CD14-positive monocyte (primary cell): Measurements from ENCODE around the gene ZNF385D. TPM values are rescaled to one million over a fixed set of nuclear protein-coding genes. Genes with fewer than 3 reads are reported as not detected.

Experiments
- DNase-seq, 3 donors: peaks; one replicate each; pipeline ENCODE4 v3.0.0-alpha.2; 2011 to 2022
- H2AFZ ChIP-seq: 2 replicates; pipeline ENCODE4 v1.6.0; 2012; ENCODE audit warnings: mild to moderate bottlenecking, low read depth, low read length, inconsistent platforms; ENCODE audit not compliant: insufficient read depth, poor library complexity, severe bottlenecking
- H3K27ac ChIP-seq, 2 donors: 1 replicate in 1 of 2; 2 replicates in 1 of 2; pipeline ENCODE4 v1.5.1; 2012 to 2013; ENCODE audit warnings: low read length in 2 of 2, control low read depth in 1 of 2, inconsistent platforms in 1 of 2, low read depth in 1 of 2, mild to moderate bottlenecking in 1 of 2
- H3K27me3 ChIP-seq, 2 donors: one replicate each; pipeline versions ENCODE4 v1.6.0 to v1.6.1; 2011 to 2013; ENCODE audit warnings: low read length in 2 of 2; ENCODE audit not compliant: control insufficient read depth in 2 of 2, insufficient read depth in 2 of 2
- H3K36me3 ChIP-seq, 2 donors: replicated peaks in 1 of 2; 1 replicate in 1 of 2; 2 replicates in 1 of 2; pipeline versions ENCODE4 v1.5.1 to v1.6.1; 2012 to 2013; ENCODE audit warnings: low read length in 2 of 2, control low read depth in 1 of 2, inconsistent platforms in 1 of 2, mild to moderate bottlenecking in 1 of 2; ENCODE audit not compliant: insufficient read depth in 2 of 2, control insufficient read depth in 1 of 2
- H3K4me1 ChIP-seq, 2 donors: 1 replicate in 1 of 2; 2 replicates in 1 of 2; pipeline versions ENCODE4 v1.5.1 to v1.6.1; 2012 to 2013; ENCODE audit warnings: low read length in 2 of 2, control low read depth in 1 of 2, inconsistent platforms in 1 of 2, mild to moderate bottlenecking in 1 of 2, moderate library complexity in 1 of 2; ENCODE audit not compliant: insufficient read depth in 2 of 2, control insufficient read depth in 1 of 2
- H3K4me2 ChIP-seq: replicated peaks from 2 replicates; pipeline ENCODE3; 2012; ENCODE audit warnings: low read length, moderate library complexity, mild to moderate bottlenecking; ENCODE audit not compliant: poor library complexity, severe bottlenecking; ENCODE audit errors: extremely low read depth
- H3K4me3 ChIP-seq, 3 experiments: fragments of 200-600 bp in 1 of 3; sonication (generic) in 1 of 3; replicated peaks in 1 of 3; 1 replicate in 2 of 3; 2 replicates in 1 of 3; pipeline ENCODE4 v1.5.1; 2011 to 2013; ENCODE audit warnings: low read length in 3 of 3, mild to moderate bottlenecking in 3 of 3, control low read depth in 2 of 3, low read depth in 2 of 3, inconsistent platforms in 1 of 3, moderate library complexity in 1 of 3
- H3K79me2 ChIP-seq: 2 replicates; pipeline ENCODE4 v1.6.0; 2012; ENCODE audit warnings: mild to moderate bottlenecking, control low read depth, inconsistent platforms, low read length, moderate library complexity; ENCODE audit not compliant: insufficient read depth
- H3K9ac ChIP-seq: 2 replicates; pipeline ENCODE4 v1.6.0; 2017; ENCODE audit warnings: low read length, mild to moderate bottlenecking; ENCODE audit not compliant: insufficient read depth, poor library complexity, severe bottlenecking
- H3K9me3 ChIP-seq, 2 donors: replicated peaks in 1 of 2; 1 replicate in 1 of 2; 2 replicates in 1 of 2; pipeline versions ENCODE4 v1.5.1 to v1.6.1; 2012 to 2013; ENCODE audit warnings: low read length in 2 of 2, control low read depth in 1 of 2; ENCODE audit not compliant: control insufficient read depth in 1 of 2, insufficient read depth in 1 of 2
- H4K20me1 ChIP-seq: 2 replicates; pipeline ENCODE4 v1.6.0; 2012; ENCODE audit warnings: mild to moderate bottlenecking, low read length, control low read depth, moderate library complexity; ENCODE audit not compliant: insufficient read depth
- H3K27ac Mint-ChIP-seq, 7 donors: one replicate each; pipeline ENCODE4 v1.8.0; 2020; ENCODE audit warnings: mild to moderate bottlenecking in 7 of 7, mixed read lengths in 7 of 7, moderate library complexity in 6 of 7, inconsistent platforms in 2 of 7
- H3K27me3 Mint-ChIP-seq, 3 donors: one replicate each; pipeline ENCODE4 v1.8.0; 2021 to 2022; ENCODE audit warnings: low read depth in 3 of 3, mild to moderate bottlenecking in 3 of 3, mixed read lengths in 3 of 3, moderate library complexity in 3 of 3, inconsistent platforms in 1 of 3
- H3K36me3 Mint-ChIP-seq, 2 donors: one replicate each; pipeline ENCODE4 v1.8.0; 2020; ENCODE audit warnings: mixed read lengths in 2 of 2, inconsistent platforms in 1 of 2, mild to moderate bottlenecking in 1 of 2
- H3K4me1 Mint-ChIP-seq: one replicate; pipeline ENCODE4 v1.8.0; 2020; ENCODE audit warnings: mild to moderate bottlenecking, mixed read lengths
- H3K4me3 Mint-ChIP-seq, 2 donors: one replicate each; pipeline ENCODE4 v1.8.0; 2020; ENCODE audit warnings: mild to moderate bottlenecking in 2 of 2, mixed read lengths in 2 of 2, moderate library complexity in 1 of 2
- H3K9me3 Mint-ChIP-seq, 7 donors: one replicate each; pipeline ENCODE4 v1.8.0; 2020 to 2022; ENCODE audit warnings: mixed read lengths in 7 of 7, mild to moderate bottlenecking in 6 of 7, moderate library complexity in 6 of 7, inconsistent platforms in 2 of 7
- WGBS: methylation state at CpG from one replicate; pipeline ENCODE4 v1.1.5; 2013; ENCODE audit warnings: missing lambda C conversion rate; ENCODE audit not compliant: insufficient coverage; 5-methylcytosine and 5-hydroxymethylcytosine counted together
- intact Hi-C, 2 donors: fragments of 100-400 bp; cut with micrococcal nuclease; formaldehyde crosslinking; loops; one replicate each; pipeline versions ENCODE4 v1.15.0 to v1.15.1; 2023
- polyA plus RNA-seq, 3 donors: library from polyadenylated mRNA; depleted of rRNA in 1 of 3; unstranded in 2 of 3; stranded (reverse) in 1 of 3; fragments of 300-500 nt in 2 of 3; fragments of >200 nt in 1 of 3; fragmentation: Illumina TruSeq in 2 of 3; gene quantifications; 1 replicate in 2 of 3; 2 replicates in 1 of 3; pipeline ENCODE4 v1.2.3, GENCODE V29; 2012 to 2021
- TF ChIP-seq, protein P1 (sequence below): fragments of 200-600 bp; IDR thresholded peaks from one replicate; pipeline ENCODE4 v1.8.0; 2022; ENCODE audit warnings: antibody characterized with exemption, mild to moderate bottlenecking

Gene ZNF385D
- polyA plus RNA-seq, 3 donors, result not detected

DNA sequence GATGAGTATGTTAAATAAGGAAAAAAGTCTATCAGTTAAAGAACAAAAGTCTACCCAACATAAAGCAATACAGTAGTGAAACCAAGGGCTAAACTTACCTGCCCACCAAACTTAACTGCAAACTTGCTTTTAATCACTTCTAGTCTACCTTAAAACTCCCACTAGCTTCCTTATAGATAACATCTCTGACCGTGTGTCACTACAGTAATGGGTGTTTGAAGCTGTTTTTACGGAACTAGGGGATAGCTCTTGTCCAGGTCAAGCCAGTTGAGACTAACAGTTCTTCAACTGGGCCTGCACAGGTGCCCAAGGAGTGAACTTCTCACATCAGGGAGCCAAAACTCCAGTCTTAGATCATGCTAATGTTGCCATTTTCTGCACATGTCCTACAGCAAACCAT is 132.3 kb downstream of the ZNF385D start:
- Histone ChIP-seq H3K9ac (no peak overlapping the region), H3K4me1 (no peaks in the 10 kb centered on the region), H3K4me2 (no peak overlapping the region), H2AFZ (no peak overlapping the region), H4K20me1 (no peaks in the 10 kb centered on the region), H3K4me3 (no peak overlapping the region), H3K27ac (no peak overlapping the region), H3K36me3 (no peaks in the 10 kb centered on the region), H3K27me3 (no peaks in the 10 kb centered on the region), H3K79me2 (no peaks in the 10 kb centered on the region), H3K9me3 (peaks cover 0 to 8% of the 10 kb centered on the region in 2 donors)
- H3K36me3 Mint-ChIP-seq, result no peaks in the 10 kb centered on the region
- intact Hi-C loops, result no loop called here
- H3K27ac Mint-ChIP-seq, result no peak overlapping the region
- DNase-seq, result no peak
- no CpG with 5 or more reads among the region's 2 CpGs for WGBS
- no peak overlapping the region for H3K4me3 Mint-ChIP-seq
- H3K4me1 Mint-ChIP-seq, result no peaks in the 10 kb centered on the region
- peaks cover 0 to 8% (median 4%) of the 10 kb centered on the region in 7 donors for H3K9me3 Mint-ChIP-seq
- TF ChIP-seq, protein P1, sequence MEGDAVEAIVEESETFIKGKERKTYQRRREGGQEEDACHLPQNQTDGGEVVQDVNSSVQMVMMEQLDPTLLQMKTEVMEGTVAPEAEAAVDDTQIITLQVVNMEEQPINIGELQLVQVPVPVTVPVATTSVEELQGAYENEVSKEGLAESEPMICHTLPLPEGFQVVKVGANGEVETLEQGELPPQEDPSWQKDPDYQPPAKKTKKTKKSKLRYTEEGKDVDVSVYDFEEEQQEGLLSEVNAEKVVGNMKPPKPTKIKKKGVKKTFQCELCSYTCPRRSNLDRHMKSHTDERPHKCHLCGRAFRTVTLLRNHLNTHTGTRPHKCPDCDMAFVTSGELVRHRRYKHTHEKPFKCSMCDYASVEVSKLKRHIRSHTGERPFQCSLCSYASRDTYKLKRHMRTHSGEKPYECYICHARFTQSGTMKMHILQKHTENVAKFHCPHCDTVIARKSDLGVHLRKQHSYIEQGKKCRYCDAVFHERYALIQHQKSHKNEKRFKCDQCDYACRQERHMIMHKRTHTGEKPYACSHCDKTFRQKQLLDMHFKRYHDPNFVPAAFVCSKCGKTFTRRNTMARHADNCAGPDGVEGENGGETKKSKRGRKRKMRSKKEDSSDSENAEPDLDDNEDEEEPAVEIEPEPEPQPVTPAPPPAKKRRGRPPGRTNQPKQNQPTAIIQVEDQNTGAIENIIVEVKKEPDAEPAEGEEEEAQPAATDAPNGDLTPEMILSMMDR, result no peak
- no peaks in the 10 kb centered on the region for H3K27me3 Mint-ChIP-seq

DNA sequence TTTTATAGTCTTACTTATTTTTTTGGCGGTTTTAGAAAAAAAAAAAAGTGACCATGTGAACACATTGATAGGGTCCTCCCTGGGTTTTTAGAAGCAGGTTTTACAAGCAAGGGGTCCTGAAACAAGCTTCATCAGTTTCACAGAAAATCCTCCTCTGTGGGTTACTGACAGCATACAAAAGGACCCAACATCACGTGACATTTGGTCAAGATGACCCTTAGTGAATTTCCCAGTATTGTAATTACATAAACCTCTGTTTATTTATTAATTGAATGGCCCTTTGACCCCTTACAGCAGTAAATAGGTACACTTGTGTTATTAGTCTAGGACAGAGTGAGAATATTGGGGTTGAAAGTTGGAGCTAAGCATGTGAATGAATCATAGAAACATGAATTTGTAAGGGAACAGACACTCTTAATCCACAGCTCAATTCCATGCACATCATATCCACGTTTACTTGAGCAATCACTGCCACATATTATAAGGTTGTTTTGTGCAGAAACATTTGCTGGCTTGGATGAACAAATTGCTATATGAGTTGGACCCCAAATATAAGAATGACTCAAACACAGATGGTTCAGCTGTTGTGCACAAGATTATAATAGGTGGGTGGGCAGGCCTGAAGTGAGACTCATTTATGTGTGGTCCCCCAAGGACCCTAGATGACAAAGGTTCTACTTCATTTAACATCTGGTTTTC is 137.5 kb downstream of the ZNF385D start:
- Mint-ChIP-seq H3K27ac (no peak overlapping the region), H3K9me3 (peaks cover 2 to 16% (median 9%) of the 10 kb centered on the region in 7 donors), H3K4me1 (no peaks in the 10 kb centered on the region), H3K36me3 (no peaks in the 10 kb centered on the region), H3K4me3 (no peak overlapping the region), H3K27me3 (no peaks in the 10 kb centered on the region)
- H3K9ac ChIP-seq, result no peak overlapping the region
- no peaks in the 10 kb centered on the region for H4K20me1 ChIP-seq
- H3K4me3 ChIP-seq, result no peak overlapping the region
- WGBS, result no CpG with 5 or more reads among the region's 3 CpGs
- no peaks in the 10 kb centered on the region for H3K4me1 ChIP-seq
- H3K27ac ChIP-seq, result no peak overlapping the region
- H3K4me2 ChIP-seq, result no peak overlapping the region
- no peak for DNase-seq
- intact Hi-C loops, result no loop called here
- peaks cover 11 to 13% of the 10 kb centered on the region in 2 donors for H3K9me3 ChIP-seq
- H3K36me3 ChIP-seq, result no peaks in the 10 kb centered on the region
- no peak overlapping the region for H2AFZ ChIP-seq
- TF ChIP-seq, protein P1, result no peak
- no peaks in the 10 kb centered on the region for H3K27me3 ChIP-seq
- no peaks in the 10 kb centered on the region for H3K79me2 ChIP-seq
